ENCODE measurements around the gene PCGF1.

Gene PCGF1

GRCh38 chr2:74507145-74507925 is at the start of gene PCGF1:
Gene PCGF1, minus strand, starts transcription at chr2:74507695. Its CDS starts 27 bp downstream, at chr2:74507668.
- peak; percentile 96 to 98 for DNase-seq (ENCODE audit: extremely low read depth in 1 of 2, low read depth in 1 of 2)

- DNase-seq (ENCODE audit: extremely low read depth in 1 of 2, low read depth in 1 of 2) = no peak
Measured at GRCh38 chr2:74556831-74557370, 49.4 kb upstream of the PCGF1 start.

GRCh38 chr2:74556159-74556558 is 48.7 kb upstream of the PCGF1 start:
- DNase-seq (ENCODE audit: extremely low read depth in 1 of 2, low read depth in 1 of 2) = no peak

- no peak for DNase-seq (ENCODE audit: extremely low read depth in 1 of 2, low read depth in 1 of 2)
Measured at GRCh38 chr2:74555610-74556103, 48.2 kb upstream of the PCGF1 start.

- DNase-seq (ENCODE audit: extremely low read depth in 1 of 2, low read depth in 1 of 2) = no peak
Measured at GRCh38 chr2:74554820-74555531, 47.5 kb upstream of the PCGF1 start.

GRCh38 chr2:74553892-74554819 is 46.7 kb upstream of the PCGF1 start, which contains the start of the genes DOK1 and LOXL3:
Gene DOK1, plus strand, starts transcription at chr2:74554720. Its CDS starts 35 bp downstream, at chr2:74554755.
Gene LOXL3, minus strand, starts transcription at chr2:74553942. Its CDS starts 1,308 bp downstream, at chr2:74552634.
- DNase-seq (ENCODE audit: extremely low read depth in 1 of 2, low read depth in 1 of 2) = peak; percentile 60 to 77

- DNase-seq (ENCODE audit: extremely low read depth in 1 of 2, low read depth in 1 of 2) = no peak
Measured at GRCh38 chr2:74552914-74553811, 45.7 kb upstream of the PCGF1 start.

- DNase-seq (ENCODE audit: extremely low read depth in 1 of 2, low read depth in 1 of 2) = no peak
Measured at GRCh38 chr2:74551942-74552913, 44.7 kb upstream of the PCGF1 start.

- no peak for DNase-seq (ENCODE audit: extremely low read depth in 1 of 2, low read depth in 1 of 2)
Measured at GRCh38 chr2:74551530-74551929, 44.0 kb upstream of the PCGF1 start.

GRCh38 chr2:74550231-74550630 is 42.7 kb upstream of the PCGF1 start:
- no peak for DNase-seq (ENCODE audit: extremely low read depth in 1 of 2, low read depth in 1 of 2)

GRCh38 chr2:74548900-74549826 is 41.7 kb upstream of the PCGF1 start:
- DNase-seq (ENCODE audit: extremely low read depth in 1 of 2, low read depth in 1 of 2) = no peak

- DNase-seq (ENCODE audit: extremely low read depth in 1 of 2, low read depth in 1 of 2) = no peak
Measured at GRCh38 chr2:74548285-74548899, 40.9 kb upstream of the PCGF1 start.

- no peak for DNase-seq (ENCODE audit: extremely low read depth in 1 of 2, low read depth in 1 of 2)
Measured at GRCh38 chr2:74546004-74546403, 38.5 kb upstream of the PCGF1 start.

GRCh38 chr2:74544634-74545033 is 37.1 kb upstream of the PCGF1 start:
- DNase-seq (ENCODE audit: extremely low read depth in 1 of 2, low read depth in 1 of 2) = no peak

- no peak for DNase-seq (ENCODE audit: extremely low read depth in 1 of 2, low read depth in 1 of 2)
Measured at GRCh38 chr2:74542978-74543377, 35.5 kb upstream of the PCGF1 start.

GRCh38 chr2:74540291-74540690 is 32.8 kb upstream of the PCGF1 start:
- no peak for DNase-seq (ENCODE audit: extremely low read depth in 1 of 2, low read depth in 1 of 2)

- DNase-seq (ENCODE audit: extremely low read depth in 1 of 2, low read depth in 1 of 2) = no peak
Measured at GRCh38 chr2:74538881-74539339, 31.4 kb upstream of the PCGF1 start.
